OCI-LY7 (cell line): ENCODE data around the gene RNF169. TPM values are rescaled to one million over a fixed set of nuclear protein-coding genes. Genes with fewer than 3 reads are reported as not detected.

ENCODE experiments used
- BruUV-seq: library from RNA; stranded (reverse); fragments of 400-500 nt; replicated peaks from 2 replicates; lab custom pipeline; 2021; lab: Mats Ljungman, UMichigan
- CTCF ChIA-PET: fragments of 300-600 bp; sonication (Branson Sonifier 250); formaldehyde crosslinking; loops from one replicate; lab custom pipeline; 2022; ENCODE audit warnings: antibody characterized with exemption; ENCODE audit not compliant: unreplicated experiment; lab: Charles Lee
- POLR2A ChIA-PET: fragments of 300-600 bp; sonication (Branson Sonifier 250); formaldehyde crosslinking; loops from one replicate; lab custom pipeline; 2022; ENCODE audit warnings: antibody characterized with exemption; lab: Charles Lee
- DNase-seq: peaks from one replicate; pipeline ENCODE4 v3.0.0-alpha.2; 2015; ENCODE audit warnings: low spot score
- H2AFZ ChIP-seq: fragments of 200-600 bp; sonication (generic), shearing (Covaris generic); 2 replicates; pipeline ENCODE4 v1.6.1; 2014; ENCODE audit warnings: mild to moderate bottlenecking, antibody characterized with exemption, low read length, moderate library complexity
- H3K27ac ChIP-seq: fragments of 200-600 bp; sonication (generic); 2 replicates; pipeline ENCODE4 v1.5.1; 2014; ENCODE audit warnings: mixed run types, low read depth, mild to moderate bottlenecking, moderate library complexity, low read length, inconsistent platforms; ENCODE audit not compliant: poor library complexity, severe bottlenecking
- H3K36me3 ChIP-seq: fragments of 200-600 bp; sonication (generic); 2 replicates; pipeline ENCODE4 v1.6.1; 2014; ENCODE audit warnings: mild to moderate bottlenecking, antibody characterized with exemption, low read length, moderate library complexity, mixed read lengths; ENCODE audit not compliant: insufficient read depth
- H3K4me1 ChIP-seq: fragments of 200-600 bp; sonication (generic); 2 replicates; pipeline ENCODE4 v1.5.1; 2014; ENCODE audit warnings: mild to moderate bottlenecking, low read length; ENCODE audit not compliant: insufficient read depth, poor library complexity, severe bottlenecking
- H3K4me2 ChIP-seq: fragments of 200-600 bp; sonication (generic); 2 replicates; pipeline ENCODE4 v1.6.1; 2014; ENCODE audit warnings: mild to moderate bottlenecking, low read length
- H3K4me3 ChIP-seq: fragments of 200-600 bp; sonication (generic); 2 replicates; pipeline ENCODE4 v1.5.1; 2014; ENCODE audit warnings: mild to moderate bottlenecking, low read depth, low read length; ENCODE audit not compliant: poor library complexity, severe bottlenecking
- H3K79me2 ChIP-seq: fragments of 200-600 bp; sonication (generic); 2 replicates; pipeline ENCODE4 v1.6.1; 2016; ENCODE audit warnings: low read depth, mild to moderate bottlenecking, low read length, moderate library complexity, mixed read lengths; ENCODE audit not compliant: insufficient read depth
- H3K9me2 ChIP-seq: fragments of 200-600 bp; sonication (generic); 2 replicates; pipeline ENCODE4 v1.6.1; 2016; ENCODE audit warnings: mild to moderate bottlenecking, low read length, mixed read lengths; ENCODE audit not compliant: insufficient read depth
- H3K9me3 ChIP-seq: fragments of 200-600 bp; sonication (generic); 2 replicates; pipeline ENCODE4 v1.6.1; 2014; ENCODE audit warnings: mild to moderate bottlenecking, mixed run types, low read length, mixed read lengths
- H4K20me1 ChIP-seq: fragments of 200-600 bp; sonication (generic); 2 replicates; pipeline ENCODE4 v1.6.1; 2014; ENCODE audit warnings: mild to moderate bottlenecking, antibody characterized with exemption, low read length, moderate library complexity, mixed read lengths; ENCODE audit not compliant: insufficient read depth
- CTCF ChIP-seq: fragments of 200-600 bp; sonication (generic); conservative IDR thresholded peaks from 2 replicates; pipeline ENCODE4 v1.5.1; 2014; ENCODE audit warnings: mild to moderate bottlenecking, antibody characterized with exemption, low read length, moderate library complexity, mixed read lengths
- EZH2phosphoT487 ChIP-seq: fragments of 200-600 bp; sonication (generic); IDR thresholded peaks from 2 replicates; pipeline ENCODE4 v1.6.1; 2018; ENCODE audit warnings: low read depth, borderline replicate concordance, mild to moderate bottlenecking, mixed run types, antibody characterized with exemption, low read length, moderate library complexity, mixed read lengths
- intact Hi-C: fragments of 100-400 bp; cut with micrococcal nuclease; formaldehyde crosslinking; loops from one replicate; pipeline ENCODE4 v1.10.0; 2022; ENCODE audit not compliant: unreplicated experiment
- total RNA-seq, 2 experiments: library from RNA; depleted of rRNA in 1 of 2; stranded (reverse); fragments of >200 nt in 1 of 2; shearing (Covaris generic) in 1 of 2; gene quantifications; 2 replicates each; pipeline ENCODE4 v1.2.3, GENCODE V29; 2014 to 2022

Gene RNF169
- total RNA-seq, 2 experiments from 2014 or later = 16.4 to 18.0 TPM

- BruUV-seq = no TSS peak
- intact Hi-C loops = no loop called here
- Histone ChIP-seq H3K9me3 (no peaks in the 10 kb centered on the region), H3K4me3 (no peak overlapping the region), H3K9me2 (no peaks in the 10 kb centered on the region), H4K20me1 (no peaks in the 10 kb centered on the region), H3K4me2 (no peak overlapping the region), H3K4me1 (no peaks in the 10 kb centered on the region), H3K79me2 (no peaks in the 10 kb centered on the region), H3K27ac (no peak overlapping the region), H3K36me3 (no peaks in the 10 kb centered on the region), H2AFZ (no peak overlapping the region)
- ChIA-PET CTCF (no interaction called here), POLR2A (interaction anchor here (0.9 kb wide), 1 partner anchor 33 kb away, joined by 3 read pairs; no protein-coding TSS in a partner anchor)
- TF ChIP-seq EZH2phosphoT487 = no peak
- TF ChIP-seq CTCF = no peak
- DNase-seq = no peak
These were observed 31.3 kb upstream of the RNF169 start for GRCh38 chr11:74717221-74717969.

GRCh38 chr11:74719011-74719410, 29.6 kb upstream of the RNF169 start:
- POLR2A ChIA-PET = no interaction called here
- Histone ChIP-seq H3K9me2 (no peaks in the 10 kb centered on the region), H3K4me3 (no peak overlapping the region), H3K4me1 (no peaks in the 10 kb centered on the region), H4K20me1 (no peaks in the 10 kb centered on the region), H2AFZ (no peak overlapping the region), H3K36me3 (no peaks in the 10 kb centered on the region), H3K9me3 (no peaks in the 10 kb centered on the region), H3K79me2 (no peaks in the 10 kb centered on the region), H3K4me2 (no peak overlapping the region), H3K27ac (no peak overlapping the region)
- TF ChIP-seq CTCF (no peak), EZH2phosphoT487 (no peak)
- intact Hi-C loops = no loop called here
- no TSS peak for BruUV-seq
- CTCF ChIA-PET = no interaction called here
- DNase-seq = no peak
